Stomach smooth muscle (tissue), 2 donors: ENCODE data around the gene KLHL18.
A peak's percentile ranks its signal among the peaks of the same experiment; 100 is the strongest.
"Not testable (repeated sequence)": the region's sequence is repeated elsewhere in the genome, so short reads cannot be mapped to it uniquely, and the experiment has no call there.

Experiments used
- H3K27ac ChIP-seq: one replicate; pipeline ENCODE4 v1.7.0; 2013; ENCODE audit warnings: mild to moderate bottlenecking, low read length, inconsistent platforms
- H3K27me3 ChIP-seq, 2 donors: one replicate each; pipeline ENCODE4 v1.7.0; 2013; ENCODE audit warnings: low read length in 2 of 2; ENCODE audit not compliant: insufficient read depth in 2 of 2, control insufficient read depth in 1 of 2
- H3K36me3 ChIP-seq, 2 donors: one replicate each; pipeline ENCODE4 v1.7.0; 2013; ENCODE audit warnings: low read length in 2 of 2; ENCODE audit not compliant: control insufficient read depth in 2 of 2, insufficient read depth in 2 of 2
- H3K4me1 ChIP-seq: one replicate; pipeline ENCODE4 v1.7.0; 2013; ENCODE audit warnings: low read length; ENCODE audit not compliant: control insufficient read depth, insufficient read depth
- H3K4me3 ChIP-seq, 2 donors: one replicate each; pipeline ENCODE4 v1.7.0; 2013; ENCODE audit warnings: low read length in 2 of 2
- H3K9ac ChIP-seq, 2 donors: one replicate each; pipeline ENCODE4 v1.7.0; 2013; ENCODE audit warnings: low read length in 2 of 2, mild to moderate bottlenecking in 1 of 2
- H3K9me3 ChIP-seq, 2 donors: one replicate each; pipeline ENCODE4 v1.7.0; 2013; ENCODE audit warnings: low read length in 2 of 2; ENCODE audit not compliant: control insufficient read depth in 2 of 2
- donor health status: healthy.
- donor health status: Pancreatic carcinoma.

Gene KLHL18

DNA sequence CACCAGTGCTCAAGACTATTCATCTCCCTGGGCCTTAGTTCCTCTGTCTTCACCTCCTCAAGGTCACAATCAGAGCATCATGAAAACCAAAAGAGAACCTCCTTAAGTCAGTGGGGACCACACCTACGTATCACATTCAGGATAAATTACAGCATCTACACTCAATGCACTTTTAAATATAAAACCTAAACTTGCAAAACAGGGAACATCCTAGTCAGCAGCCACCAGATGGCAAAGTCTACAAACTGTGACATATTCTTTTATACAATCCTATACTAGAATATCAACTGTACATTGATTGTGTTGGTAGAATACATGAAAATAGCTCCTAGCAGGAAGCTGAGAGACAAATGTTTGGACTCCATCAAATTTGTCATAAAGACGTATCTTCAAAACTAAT is 8.1 kb upstream of the KLHL18 start:
- H3K4me3 ChIP-seq = no peak overlapping the region

GRCh38 chr3:47276558-47276957 is 6.2 kb upstream of the KLHL18 start:
- Histone ChIP-seq H3K4me3 (no peak overlapping the region), H3K27me3 (no peaks in the 10 kb centered on the region), H3K27ac (no peak overlapping the region), H3K4me1 (peaks cover 5% of the 10 kb centered on the region), H3K9ac (no peak overlapping the region), H3K9me3 (no peaks in the 10 kb centered on the region), H3K36me3 (peaks cover 3 to 4% of the 10 kb centered on the region in 2 donors)

More for the DNA sequence above, 8.1 kb upstream of the KLHL18 start:
- no peaks in the 10 kb centered on the region for H3K4me1 ChIP-seq
- H3K36me3 ChIP-seq = peaks cover 3 to 4% of the 10 kb centered on the region in 2 donors
- H3K9ac ChIP-seq = no peak overlapping the region
- H3K9me3 ChIP-seq = no peaks in the 10 kb centered on the region
- no peaks in the 10 kb centered on the region for H3K27me3 ChIP-seq
- H3K27ac ChIP-seq = no peak overlapping the region

- Histone ChIP-seq H3K36me3 (no peaks in the 10 kb centered on the region), H3K9ac (no peak overlapping the region), H3K27ac (no peak overlapping the region), H3K9me3 (no peaks in the 10 kb centered on the region), H3K27me3 (no peaks in the 10 kb centered on the region), H3K4me1 (peaks cover 31% of the 10 kb centered on the region), H3K4me3 (no peak overlapping the region)
Measured at GRCh38 chr3:47280519-47280918, 2.2 kb upstream of the KLHL18 start.

DNA sequence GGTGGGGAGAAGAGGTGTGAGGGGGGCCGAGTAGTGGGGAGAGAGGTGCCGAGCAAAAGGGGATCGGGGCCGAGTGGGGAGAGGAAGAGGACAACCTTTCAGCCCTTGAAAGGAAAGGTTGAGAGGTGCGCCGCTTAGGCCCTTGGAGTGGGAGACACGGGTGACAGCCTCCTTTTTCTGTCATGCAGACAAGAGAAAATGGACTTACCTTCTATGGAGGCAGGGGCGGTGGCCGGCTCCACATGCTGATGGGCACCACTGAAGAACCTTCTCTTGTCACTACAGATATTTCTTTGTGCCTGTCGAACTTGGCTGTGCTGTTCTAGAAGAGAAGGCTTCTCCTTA is 421 bp downstream of the KLHL18 start:
- no peaks in the 10 kb centered on the region for H3K9me3 ChIP-seq
- H3K27ac ChIP-seq = peak overlapping the region; percentile 93
- no peaks in the 10 kb centered on the region for H3K27me3 ChIP-seq
- H3K36me3 ChIP-seq = peaks cover 0 to 8% of the 10 kb centered on the region in 2 donors
- H3K4me3 ChIP-seq = peak overlapping the region; percentile 83 to 96
- peak overlapping the region; percentile 91 to 97 for H3K9ac ChIP-seq
- peaks cover 40% of the 10 kb centered on the region for H3K4me1 ChIP-seq

- Histone ChIP-seq H3K4me1 (peaks cover 40% of the 10 kb centered on the region), H3K36me3 (peaks cover 0 to 13% of the 10 kb centered on the region in 2 donors), H3K9ac (peak overlapping the region; percentile 91 to 97), H3K9me3 (no peaks in the 10 kb centered on the region), H3K4me3 (peak overlapping the region; percentile 83 to 96), H3K27me3 (no peaks in the 10 kb centered on the region), H3K27ac (peak overlapping the region; percentile 93)
Measured at GRCh38 chr3:47283591-47284364, 1.0 kb downstream of the KLHL18 start.

DNA sequence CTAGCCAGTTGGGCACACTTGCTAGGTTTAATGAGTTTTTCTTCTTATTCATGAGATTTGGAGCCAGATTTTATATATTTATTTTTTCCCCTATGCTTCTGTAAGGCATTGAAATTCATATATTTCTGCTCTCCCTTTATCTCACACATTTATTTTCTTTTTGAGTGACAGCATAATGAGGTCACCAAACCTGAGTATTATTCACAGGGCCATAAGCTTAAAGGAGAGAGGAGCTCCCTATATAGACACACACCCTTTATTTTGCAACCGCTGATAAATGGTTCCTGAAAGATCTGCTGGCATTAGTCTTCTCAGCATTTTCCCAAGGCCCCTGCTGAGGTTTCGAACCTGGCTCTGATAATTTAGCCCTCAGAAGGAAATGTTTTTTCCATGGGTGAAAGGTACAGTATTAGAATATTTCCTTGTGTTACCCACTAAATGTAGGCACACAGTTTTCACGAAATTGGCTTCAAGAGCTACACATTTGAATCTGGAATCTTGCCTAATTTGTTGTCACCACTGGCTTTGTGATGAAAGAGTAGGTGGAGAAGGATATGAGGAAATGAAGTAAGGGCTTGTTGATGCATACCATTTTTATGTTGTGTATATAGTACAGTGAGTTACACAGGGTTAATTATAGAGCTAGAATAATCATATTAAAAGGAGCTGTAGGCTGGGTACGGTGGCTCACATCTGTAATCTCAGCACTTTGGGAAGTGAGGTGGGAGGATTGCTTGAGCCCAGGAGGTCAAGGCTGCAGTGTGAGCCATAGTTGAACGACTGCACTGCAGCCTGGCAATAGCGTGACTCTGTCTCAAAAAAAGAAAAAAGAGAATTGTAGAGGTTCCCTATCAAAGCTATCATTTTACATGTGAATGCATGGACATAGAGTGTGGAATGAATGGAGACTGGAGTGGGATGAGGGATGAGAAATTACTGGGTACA is 6.5 kb downstream of the KLHL18 start:
- peaks cover 15% of the 10 kb centered on the region for H3K4me1 ChIP-seq

DNA sequence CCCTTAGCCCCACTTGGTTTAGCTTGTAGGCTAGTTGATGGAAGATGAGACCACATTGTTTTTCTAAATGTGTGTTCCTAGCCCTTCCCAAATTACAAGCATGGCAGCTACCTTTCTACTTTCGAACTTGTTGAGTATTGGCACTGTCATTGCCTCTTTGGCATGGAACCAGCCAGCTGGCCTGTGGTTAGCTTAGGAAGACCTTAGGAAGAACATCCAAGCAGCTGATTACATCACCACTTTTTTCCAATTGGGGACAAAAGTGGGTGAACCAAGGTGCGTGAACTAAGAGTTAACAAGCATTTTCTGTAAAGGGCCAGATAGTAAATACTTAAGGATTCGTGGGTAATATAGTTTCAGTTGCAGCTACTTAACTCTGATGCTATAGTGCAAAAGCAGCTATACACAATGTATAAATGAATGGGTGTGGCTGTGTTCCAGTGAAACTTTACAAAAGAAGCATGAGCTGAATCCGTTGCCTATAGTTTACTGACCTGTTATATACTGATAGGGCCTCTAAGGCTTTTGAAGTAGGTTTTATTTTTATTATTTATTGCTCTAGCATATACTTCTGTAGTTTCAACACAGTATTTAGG is 8.5 kb downstream of the KLHL18 start:
- H3K4me1 ChIP-seq = peaks cover 4% of the 10 kb centered on the region

More for the DNA sequence above, 6.5 kb downstream of the KLHL18 start:
- Histone ChIP-seq H3K36me3 (peaks cover 3 to 23% of the 10 kb centered on the region in 2 donors), H3K27ac (no peak overlapping the region), H3K27me3 (no peaks in the 10 kb centered on the region), H3K9me3 (no peaks in the 10 kb centered on the region), H3K9ac (no peak overlapping the region), H3K4me3 (no peak overlapping the region)

GRCh38 chr3:47291754-47292420 is 9.1 kb downstream of the KLHL18 start:
- not testable (repeated sequence) for H3K4me1 ChIP-seq, H3K4me3 ChIP-seq, H3K9ac ChIP-seq, H3K9me3 ChIP-seq, H3K27ac ChIP-seq, H3K27me3 ChIP-seq
- peaks cover 3 to 23% of the 10 kb centered on the region in 2 donors for H3K36me3 ChIP-seq

More for the DNA sequence above, 8.5 kb downstream of the KLHL18 start:
- no peak overlapping the region for H3K27ac ChIP-seq
- H3K36me3 ChIP-seq = peaks cover 3 to 23% of the 10 kb centered on the region in 2 donors
- H3K9me3 ChIP-seq = no peaks in the 10 kb centered on the region
- H3K9ac ChIP-seq = no peak overlapping the region
- no peaks in the 10 kb centered on the region for H3K27me3 ChIP-seq
- H3K4me3 ChIP-seq = no peak overlapping the region

DNA sequence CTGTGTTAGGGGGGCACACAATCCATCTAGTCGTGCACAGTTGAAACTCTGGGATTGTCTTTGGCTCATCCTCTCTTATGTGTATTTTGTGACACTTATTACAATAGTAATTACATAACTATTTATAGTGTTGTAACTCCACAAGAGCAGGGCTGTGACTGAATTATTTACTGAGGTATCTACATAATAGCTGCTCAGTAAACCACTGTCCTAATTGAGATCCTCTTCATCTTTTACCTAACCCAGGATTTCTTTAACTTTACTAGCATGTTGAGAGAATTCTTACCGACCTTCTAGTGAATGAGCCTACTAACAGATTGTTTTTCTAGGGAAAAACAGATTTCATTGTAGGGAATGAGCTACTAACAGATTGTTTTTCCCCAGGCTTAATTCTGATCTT is 11.1 kb downstream of the KLHL18 start:
- Histone ChIP-seq H3K27ac (no peak overlapping the region), H3K9me3 (no peaks in the 10 kb centered on the region), H3K27me3 (no peaks in the 10 kb centered on the region), H3K4me3 (no peak overlapping the region), H3K36me3 (peaks cover 3 to 17% of the 10 kb centered on the region in 2 donors), H3K9ac (no peak overlapping the region), H3K4me1 (peaks cover 6% of the 10 kb centered on the region)

DNA sequence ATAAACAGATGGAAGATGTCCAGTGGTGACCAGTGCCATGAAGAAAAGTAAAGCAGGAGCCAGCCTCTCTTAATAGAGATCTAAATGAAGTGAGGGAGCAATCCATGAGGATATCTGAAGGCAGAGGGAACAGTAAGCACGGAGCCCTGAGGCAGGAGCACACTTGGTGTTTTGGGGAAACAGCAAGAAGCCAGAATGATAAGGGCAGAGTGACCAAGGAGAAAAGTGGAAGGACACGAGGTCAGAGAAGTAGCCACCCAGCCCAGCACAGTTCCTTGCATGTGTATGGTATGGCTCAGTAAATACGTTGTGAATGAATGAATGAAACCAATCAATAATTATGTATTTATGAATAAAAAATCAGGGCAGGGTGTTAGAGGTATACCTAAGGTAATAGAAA is 11.6 kb downstream of the KLHL18 start:
- H3K9ac ChIP-seq = no peak overlapping the region
- H3K27me3 ChIP-seq = no peaks in the 10 kb centered on the region
- H3K9me3 ChIP-seq = no peaks in the 10 kb centered on the region
- peaks cover 6% of the 10 kb centered on the region for H3K4me1 ChIP-seq
- peaks cover under 1 to 15% of the 10 kb centered on the region in 2 donors for H3K36me3 ChIP-seq
- no peak overlapping the region for H3K4me3 ChIP-seq
- no peak overlapping the region for H3K27ac ChIP-seq
